HCT116 (cell line): ENCODE data around the gene CAP2. TPM values are rescaled to one million over a fixed set of nuclear protein-coding genes. Genes with fewer than 3 reads are reported as not detected.

ENCODE experiments used
- ATAC-seq: fragments of 200-7000 bp; cut with Tn5 transposase; 2 replicates; pipeline ENCODE4 v1.9.1; 2020; ENCODE audit warnings: mild to moderate bottlenecking, moderate library complexity
- BruUV-seq: library from RNA; stranded (reverse); fragments of 400-500 nt; replicated peaks from 2 replicates; lab custom pipeline; 2021; lab: Mats Ljungman, UMichigan
- CTCF ChIA-PET: fragments of 300-600 bp; sonication (Branson Sonifier 250); formaldehyde crosslinking; loops from one replicate; lab custom pipeline; 2021; ENCODE audit warnings: antibody characterized with exemption; lab: Charles Lee
- POLR2A ChIA-PET: fragments of 300-600, 350-600 bp; sonication (Branson Sonifier 250); formaldehyde crosslinking; loops from one replicate; lab custom pipeline; 2021; ENCODE audit warnings: antibody characterized with exemption; lab: Charles Lee
- RAD21 ChIA-PET, 2 experiments: fragments of 300-600 bp; sonication (Branson Sonifier 250); formaldehyde crosslinking; loops; one replicate each; lab custom pipeline; 2023; ENCODE audit warnings: low total read pairs in 2 of 2; ENCODE audit not compliant: uncharacterized antibody in 2 of 2, unreplicated experiment in 2 of 2, low non-redundant PET in 1 of 2; lab: Charles Lee
- DNase-seq: peaks from one replicate; pipeline ENCODE4 v3.0.0-alpha.2; 2010; ENCODE audit warnings: low read depth, low spot score
- H2AFZ ChIP-seq: fragments of 200-600 bp; shearing (Covaris generic), sonication (generic); 2 replicates; pipeline ENCODE4 v1.6.1; 2017; ENCODE audit warnings: low read depth, mixed run types, mixed read lengths, antibody characterized with exemption, low read length; ENCODE audit not compliant: poor library complexity, severe bottlenecking
- H3K27ac ChIP-seq: 2 replicates; pipeline ENCODE4 v1.5.1; 2012; ENCODE audit warnings: low read depth, low read length
- H3K27me3 ChIP-seq: fragments of 200-600 bp; sonication (generic); 2 replicates; pipeline ENCODE4 v1.6.1; 2016; ENCODE audit warnings: mixed run types, low read length, mixed read lengths; ENCODE audit not compliant: insufficient read depth
- H3K36me3 ChIP-seq, 2 experiments: fragments of 200-500 bp in 1 of 2; fragments of 200-600 bp in 1 of 2; sonication (Bioruptor generic) in 1 of 2; sonication (generic) in 1 of 2; 2 replicates each; pipeline versions ENCODE4 v1.5.1 to v1.6.1; 2014 to 2016; ENCODE audit warnings: low read length in 2 of 2, inconsistent platforms in 1 of 2, mixed read lengths in 1 of 2, mixed run types in 1 of 2; ENCODE audit not compliant: insufficient read depth in 2 of 2, control insufficient read depth in 1 of 2
- H3K4me1 ChIP-seq, 2 experiments: fragments of 200-600 bp in 1 of 2; sonication (generic) in 1 of 2; 2 replicates each; pipeline versions ENCODE4 v1.5.1 to v1.6.1; 2012 to 2017; ENCODE audit warnings: low read length in 2 of 2, inconsistent platforms in 1 of 2, mild to moderate bottlenecking in 1 of 2, mixed read lengths in 1 of 2, mixed run types in 1 of 2, moderate library complexity in 1 of 2; ENCODE audit not compliant: insufficient read depth in 2 of 2, control insufficient read depth in 1 of 2
- H3K4me2 ChIP-seq: fragments of 200-600 bp; sonication (generic); 2 replicates; pipeline ENCODE4 v1.6.1; 2017; ENCODE audit warnings: mixed run types, low read length, mixed read lengths
- H3K4me3 ChIP-seq, 2 experiments: fragments of 200-600 bp in 1 of 2; sonication (generic) in 1 of 2; replicated peaks in 1 of 2; 2 replicates each; pipeline ENCODE4 v1.5.1; 2011 to 2016; ENCODE audit warnings: low read length in 2 of 2, control low read depth in 1 of 2, low read depth in 1 of 2, mild to moderate bottlenecking in 1 of 2, mixed read lengths in 1 of 2, mixed run types in 1 of 2
- H3K79me2 ChIP-seq: fragments of 200-600 bp; sonication (generic); 2 replicates; pipeline ENCODE4 v1.6.1; 2017; ENCODE audit warnings: mild to moderate bottlenecking, mixed run types, low read length, moderate library complexity, mixed read lengths; ENCODE audit not compliant: insufficient read depth
- H3K9ac ChIP-seq: fragments of 200-600 bp; sonication (generic); 2 replicates; pipeline ENCODE4 v1.6.1; 2016; ENCODE audit warnings: low read length, mixed read lengths
- H3K9me2 ChIP-seq: fragments of 200-600 bp; sonication (generic), shearing (Covaris generic); 2 replicates; pipeline ENCODE4 v1.6.1; 2017; ENCODE audit warnings: mixed run types, mild to moderate bottlenecking, moderate library complexity; ENCODE audit not compliant: insufficient read depth
- H3K9me3 ChIP-seq, 2 experiments: fragments of 200-500 bp in 1 of 2; fragments of 200-600 bp in 1 of 2; sonication (Bioruptor generic) in 1 of 2; sonication (generic) in 1 of 2; 2 replicates each; pipeline ENCODE4 v1.6.1; 2014 to 2017; ENCODE audit warnings: low read length in 2 of 2, mixed read lengths in 2 of 2, inconsistent platforms in 1 of 2, low read depth in 1 of 2, mild to moderate bottlenecking in 1 of 2, mixed run types in 1 of 2, moderate library complexity in 1 of 2; ENCODE audit not compliant: control insufficient read depth in 1 of 2, insufficient read depth in 1 of 2
- H4K20me1 ChIP-seq: fragments of 200-600 bp; sonication (generic), shearing (Covaris generic); 2 replicates; pipeline ENCODE4 v1.6.1; 2017; ENCODE audit warnings: mixed run types, mild to moderate bottlenecking, moderate library complexity; ENCODE audit not compliant: insufficient read depth
- ATF3 ChIP-seq: IDR thresholded peaks from 2 replicates; pipeline ENCODE4 v1.6.1; 2012
- CBX3 ChIP-seq: IDR thresholded peaks from 2 replicates; pipeline ENCODE4 v1.6.1; 2012; ENCODE audit warnings: low read depth
- CEBPB ChIP-seq: IDR thresholded peaks from 2 replicates; pipeline ENCODE4 v1.6.1; 2012; ENCODE audit warnings: low read depth
- CTCF ChIP-seq, 3 experiments: fragments of 200-600 bp in 1 of 3; sonication (generic) in 1 of 3; IDR thresholded peaks in 2 of 3; conservative IDR thresholded peaks in 1 of 3; 2 replicates each; pipeline ENCODE4 v1.5.1; 2012 to 2017; ENCODE audit warnings: low read depth in 2 of 3, low read length in 2 of 3, antibody characterized with exemption in 1 of 3, borderline replicate concordance in 1 of 3, control low read depth in 1 of 3, mild to moderate bottlenecking in 1 of 3, mixed read lengths in 1 of 3, mixed run types in 1 of 3, moderate library complexity in 1 of 3; ENCODE audit not compliant: insufficient read depth in 1 of 3
- EGR1 ChIP-seq: IDR thresholded peaks from 2 replicates; pipeline ENCODE4 v1.6.1; 2012; ENCODE audit warnings: low read depth
- ELF1 ChIP-seq: IDR thresholded peaks from 2 replicates; pipeline ENCODE4 v1.6.1; 2012; ENCODE audit warnings: low read depth, borderline replicate concordance
- JUND ChIP-seq: IDR thresholded peaks from 2 replicates; pipeline ENCODE4 v1.6.1; 2012
- MAX ChIP-seq: IDR thresholded peaks from 2 replicates; pipeline ENCODE4 v1.6.1; 2012
- POLR2A ChIP-seq: IDR thresholded peaks from 2 replicates; pipeline ENCODE4 v1.7.0; 2011; ENCODE audit warnings: borderline replicate concordance; ENCODE audit not compliant: insufficient read depth, insufficient read length; ENCODE audit errors: extremely low read depth
- POLR2AphosphoS5 ChIP-seq: IDR thresholded peaks from 2 replicates; pipeline ENCODE4 v1.6.1; 2011; ENCODE audit warnings: mild to moderate bottlenecking, low read depth, low read length, moderate library complexity
- REST ChIP-seq: IDR thresholded peaks from 2 replicates; pipeline ENCODE4 v1.6.1; 2012; ENCODE audit warnings: low read depth
- SIN3A ChIP-seq: IDR thresholded peaks from 2 replicates; pipeline ENCODE4 v1.6.1; 2012; ENCODE audit warnings: low read depth
- TCF7L2 ChIP-seq: IDR thresholded peaks from 2 replicates; pipeline ENCODE4 v1.7.0; 2011; ENCODE audit warnings: borderline replicate concordance, inconsistent platforms; ENCODE audit not compliant: insufficient read depth, insufficient read length; ENCODE audit errors: extremely low read depth
- YY1 ChIP-seq: IDR thresholded peaks from 2 replicates; pipeline ENCODE4 v1.6.1; 2011; ENCODE audit warnings: low read length, low read depth, moderate library complexity, mild to moderate bottlenecking; ENCODE audit not compliant: insufficient replicate concordance; ENCODE audit errors: extremely low read depth
- ZFX ChIP-seq: fragments of 450-650 bp; IDR thresholded peaks from 2 replicates; pipeline ENCODE4 v1.6.1; 2017
- ZNF274 ChIP-seq: fragments of 200-500 bp; sonication (Bioruptor generic); IDR thresholded peaks from 2 replicates; pipeline ENCODE4 v1.6.1; 2014; ENCODE audit warnings: mild to moderate bottlenecking, low read depth, low read length, inconsistent platforms
- intact Hi-C: fragments of 100-400 bp; cut with micrococcal nuclease; formaldehyde crosslinking; loops from 2 replicates; pipeline ENCODE4 v1.10.0; 2022
- total RNA-seq: library from RNA; stranded (reverse); gene quantifications from one replicate; pipeline ENCODE4 v1.2.1, GENCODE V29; 2021; ENCODE audit not compliant: unreplicated experiment

The CAP2 gene
- total RNA-seq, 1 experiment from 2014 or later = 3.8 TPM

GRCh38 chr6:17556014-17556413 is 162.6 kb downstream of the CAP2 start:
- H3K4me2 ChIP-seq = no peak overlapping the region
- no peak overlapping the region for H3K9ac ChIP-seq
- RAD21 ChIA-PET = no interaction called here
- no peak overlapping the region for H2AFZ ChIP-seq
- H3K9me2 ChIP-seq = no peaks in the 10 kb centered on the region
- no peak for ATAC-seq
- H3K27me3 ChIP-seq = no peaks in the 10 kb centered on the region
- POLR2A ChIA-PET = no interaction called here
- H3K4me3 ChIP-seq = no peak overlapping the region
- no TSS peak for BruUV-seq
- intact Hi-C loops = no loop called here
- no peak overlapping the region for H3K27ac ChIP-seq
- no peaks in the 10 kb centered on the region for H3K4me1 ChIP-seq
- H4K20me1 ChIP-seq = no peaks in the 10 kb centered on the region
- DNase-seq = no peak
- no peaks in the 10 kb centered on the region for H3K9me3 ChIP-seq
- H3K79me2 ChIP-seq = no peaks in the 10 kb centered on the region
- CTCF ChIA-PET = no interaction called here
- H3K36me3 ChIP-seq = no peaks in the 10 kb centered on the region
- no peak for TF ChIP-seq YY1
- TF ChIP-seq ZNF274 = no peak
- TF ChIP-seq CBX3 = no peak
- TF ChIP-seq ATF3 = no peak
- TF ChIP-seq SIN3A = no peak
- TF ChIP-seq CTCF (IDR thresholded peaks at IDR 0.05 in 2 of 3, conservative IDR thresholded peaks at IDR 0.05 in 1 of 3; ENCODE audit: borderline replicate concordance in 1 of 3, insufficient read depth in 1 of 3, low read depth in 2 of 3, low read length in 2 of 3) = no peak
- TF ChIP-seq ZFX = no peak
- TF ChIP-seq TCF7L2 = no peak
- TF ChIP-seq, all 23 proteins: peak for 0

- no TSS peak for BruUV-seq
- RAD21 ChIA-PET = no interaction called here
- Histone ChIP-seq H3K27me3 (no peaks in the 10 kb centered on the region), H3K9ac (no peak overlapping the region), H3K36me3 (no peaks in the 10 kb centered on the region), H3K9me2 (no peaks in the 10 kb centered on the region), H4K20me1 (no peaks in the 10 kb centered on the region), H3K9me3 (peaks cover 4 to 10% of the 10 kb centered on the region in 2 experiments; a peak in 3 of 4 replicates), H3K4me1 (no peaks in the 10 kb centered on the region), H3K4me2 (no peak overlapping the region), H3K4me3 (no peak overlapping the region), H3K79me2 (no peaks in the 10 kb centered on the region), H2AFZ (no peak overlapping the region), H3K27ac (no peak overlapping the region)
- POLR2A ChIA-PET = no interaction called here
- no peak for ATAC-seq
- DNase-seq = no peak
- intact Hi-C loops = no loop called here
- CTCF ChIA-PET = no interaction called here
- TF ChIP-seq EGR1 (no peak), REST (no peak), TCF7L2 (no peak), ZFX (no peak), ELF1 (no peak), CEBPB (no peak), POLR2A (no peak), MAX (no peak), ATF3 (no peak), JUND (no peak), POLR2AphosphoS5 (no peak), ZNF274 (no peak), SIN3A (no peak)
Measured at GRCh38 chr6:17562636-17563035, 169.2 kb downstream of the CAP2 start.
